ENCODE data around the gene LTB. TPM values are rescaled to one million over a fixed set of nuclear protein-coding genes. Genes with fewer than 3 reads are reported as not detected.

Gene LTB
- total and polyA plus RNA-seq, 2 of the 13 experiments (the other 11 are each of a cell fraction or from before 2014, with no cell fraction given), result 0.09 to 0.22 TPM

- TF ChIP-seq ZFP90 (CRISPR knock-in tag; IDR thresholded peaks at IDR 0.05; ENCODE audit: borderline replicate concordance), result no peak; the same call in 1 of the 2 replicates
- no peak; the same call in 1 of the 2 replicates for TF ChIP-seq ZNF546 (CRISPR knock-in tag; conservative IDR thresholded peaks at IDR 0.05)
- peak; percentile 71; the same call in 1 of the 2 replicates for TF ChIP-seq ZNF383 (CRISPR knock-in tag; IDR thresholded peaks at IDR 0.05; ENCODE audit: borderline replicate concordance)
- TF ChIP-seq MED13 (CRISPR knock-in tag; IDR thresholded peaks at IDR 0.05), result no peak
- peak; percentile 22; the same call in 1 of the 2 replicates for TF ChIP-seq ZMYM3 (CRISPR knock-in tag; IDR thresholded peaks at IDR 0.05)
- TF ChIP-seq ZNF674 (CRISPR knock-in tag; IDR thresholded peaks at IDR 0.05; ENCODE audit: low read depth), result no peak
- peak; percentile 36; the same call in 1 of the 2 replicates for TF ChIP-seq ZBTB33 (CRISPR knock-in tag; IDR thresholded peaks at IDR 0.05)
- peak; percentile 31; the same call in 1 of the 2 replicates for TF ChIP-seq ZNF614 (CRISPR knock-in tag; IDR thresholded peaks at IDR 0.05; ENCODE audit: borderline replicate concordance)
- TF ChIP-seq, protein P1, sequence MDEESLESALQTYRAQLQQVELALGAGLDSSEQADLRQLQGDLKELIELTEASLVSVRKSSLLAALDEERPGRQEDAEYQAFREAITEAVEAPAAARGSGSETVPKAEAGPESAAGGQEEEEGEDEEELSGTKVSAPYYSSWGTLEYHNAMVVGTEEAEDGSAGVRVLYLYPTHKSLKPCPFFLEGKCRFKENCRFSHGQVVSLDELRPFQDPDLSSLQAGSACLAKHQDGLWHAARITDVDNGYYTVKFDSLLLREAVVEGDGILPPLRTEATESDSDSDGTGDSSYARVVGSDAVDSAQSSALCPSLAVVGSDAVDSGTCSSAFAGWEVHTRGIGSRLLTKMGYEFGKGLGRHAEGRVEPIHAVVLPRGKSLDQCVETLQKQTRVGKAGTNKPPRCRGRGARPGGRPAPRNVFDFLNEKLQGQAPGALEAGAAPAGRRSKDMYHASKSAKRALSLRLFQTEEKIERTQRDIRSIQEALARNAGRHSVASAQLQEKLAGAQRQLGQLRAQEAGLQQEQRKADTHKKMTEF (CRISPR knock-in tag; IDR thresholded peaks at IDR 0.05), result peak; percentile 57
- peak; percentile 98 for TF ChIP-seq KLF12 (CRISPR knock-in tag; IDR thresholded peaks at IDR 0.05; ENCODE audit: borderline replicate concordance)
- TF ChIP-seq ZNF558 (CRISPR knock-in tag; IDR thresholded peaks at IDR 0.05; ENCODE audit: borderline replicate concordance), result peak; percentile 64; the same call in 1 of the 2 replicates
- no peak for TF ChIP-seq NCOR1 (IDR thresholded peaks at IDR 0.05; ENCODE audit: borderline replicate concordance, low read length)
- TF ChIP-seq NKX3-1 (CRISPR knock-in tag; IDR thresholded peaks at IDR 0.05), result no peak
- TF ChIP-seq ZNF337 (CRISPR knock-in tag; IDR thresholded peaks at IDR 0.05; ENCODE audit: borderline replicate concordance, low read depth), result no peak
- no peak for TF ChIP-seq SMARCE1 (IDR thresholded peaks at IDR 0.05; ENCODE audit: borderline replicate concordance)
- TF ChIP-seq HNRNPH1 (optimal IDR thresholded peaks at IDR 0.05; ENCODE audit: low read depth, low read length), result peak; percentile 30
- no peak for TF ChIP-seq ZNF777 (CRISPR knock-in tag; IDR thresholded peaks at IDR 0.05)
- no peak for TF ChIP-seq PCBP1 (IDR thresholded peaks at IDR 0.05; ENCODE audit: borderline replicate concordance, low read depth, low read length)
- TF ChIP-seq ZNF562 (CRISPR knock-in tag; IDR thresholded peaks at IDR 0.05; ENCODE audit: borderline replicate concordance), result no peak
- peak; percentile 97 for TF ChIP-seq KAT8 (CRISPR knock-in tag; IDR thresholded peaks at IDR 0.05)
- no peak for TF ChIP-seq ZFP36 (IDR thresholded peaks at IDR 0.05; ENCODE audit: borderline replicate concordance, low read depth, low read length, partially characterized antibody)
- no peak for TF ChIP-seq MTA3 (CRISPR knock-in tag; IDR thresholded peaks at IDR 0.05)
- TF ChIP-seq ZNF329 (CRISPR knock-in tag; IDR thresholded peaks at IDR 0.05; ENCODE audit: low read depth), result no peak
- no peak for TF ChIP-seq NONO (IDR thresholded peaks at IDR 0.05)
- peak; percentile 83 for TF ChIP-seq NONO (CRISPR knock-in tag; conservative IDR thresholded peaks at IDR 0.05)
- TF ChIP-seq, protein P2, sequence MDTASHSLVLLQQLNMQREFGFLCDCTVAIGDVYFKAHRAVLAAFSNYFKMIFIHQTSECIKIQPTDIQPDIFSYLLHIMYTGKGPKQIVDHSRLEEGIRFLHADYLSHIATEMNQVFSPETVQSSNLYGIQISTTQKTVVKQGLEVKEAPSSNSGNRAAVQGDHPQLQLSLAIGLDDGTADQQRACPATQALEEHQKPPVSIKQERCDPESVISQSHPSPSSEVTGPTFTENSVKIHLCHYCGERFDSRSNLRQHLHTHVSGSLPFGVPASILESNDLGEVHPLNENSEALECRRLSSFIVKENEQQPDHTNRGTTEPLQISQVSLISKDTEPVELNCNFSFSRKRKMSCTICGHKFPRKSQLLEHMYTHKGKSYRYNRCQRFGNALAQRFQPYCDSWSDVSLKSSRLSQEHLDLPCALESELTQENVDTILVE (CRISPR knock-in tag; IDR thresholded peaks at IDR 0.05), result peak; percentile 77
- no peak for TF ChIP-seq EED (CRISPR knock-in tag; IDR thresholded peaks at IDR 0.05)
Observed at GRCh38 chr6:31546958-31547726, 35.1 kb downstream of the LTB start, which contains the start of gene NFKBIL1 (continued).
